NK-92 (cell line): ENCODE data around the gene PEF1.

Experiments
- DNase-seq: peaks from one replicate; lab custom pipeline; 2025; ENCODE audit not compliant: unreplicated experiment; lab: John Stamatoyannopoulos, UW

The PEF1 gene

GRCh38 chr1:31585736-31586365 lies 58.8 kb downstream of the PEF1 start:
- no peak for DNase-seq

GRCh38 chr1:31584869-31585735 lies 59.6 kb downstream of the PEF1 start:
- no peak for DNase-seq

- DNase-seq = no peak
These were observed 60.4 kb downstream of the PEF1 start for GRCh38 chr1:31583995-31584868.

- no peak for DNase-seq
These were observed 61.3 kb downstream of the PEF1 start for GRCh38 chr1:31583082-31583994.

GRCh38 chr1:31581821-31582810 lies 62.6 kb downstream of the PEF1 start:
- no peak for DNase-seq

GRCh38 chr1:31580891-31581603 lies 63.6 kb downstream of the PEF1 start:
- DNase-seq = no peak

GRCh38 chr1:31580513-31580870 lies 64.2 kb downstream of the PEF1 start:
- no peak for DNase-seq
